Measurements from ENCODE around the gene C3AR1.

DNA sequence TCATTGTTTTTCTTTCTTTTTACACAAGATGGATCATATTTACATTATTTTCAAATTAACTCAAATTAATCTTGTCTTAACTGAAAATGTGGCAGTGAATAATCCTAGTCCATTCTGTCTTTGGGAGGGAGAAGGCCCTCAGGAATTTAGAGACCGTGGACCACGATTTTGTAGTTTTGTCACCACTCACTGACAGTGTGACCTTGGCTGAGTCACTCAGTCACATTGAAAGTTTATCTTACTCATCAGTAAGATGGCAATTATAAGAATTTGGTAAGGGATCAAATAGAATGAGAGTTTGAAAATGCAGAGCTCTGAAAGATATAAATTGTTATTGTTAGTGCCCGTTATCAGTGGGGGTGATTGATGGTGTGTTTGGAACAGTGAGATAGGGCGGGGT lies 17.3 kb downstream of the C3AR1 start:
- no peak for TF ChIP-seq POLR2A (IDR thresholded peaks at IDR 0.05)
- no peak for TF ChIP-seq CTCF (IDR thresholded peaks at IDR 0.05)

Measured in body of pancreas (tissue), 4 donors.